ENCODE data around the gene UGT1A1.

UGT1A1 gene

DNA sequence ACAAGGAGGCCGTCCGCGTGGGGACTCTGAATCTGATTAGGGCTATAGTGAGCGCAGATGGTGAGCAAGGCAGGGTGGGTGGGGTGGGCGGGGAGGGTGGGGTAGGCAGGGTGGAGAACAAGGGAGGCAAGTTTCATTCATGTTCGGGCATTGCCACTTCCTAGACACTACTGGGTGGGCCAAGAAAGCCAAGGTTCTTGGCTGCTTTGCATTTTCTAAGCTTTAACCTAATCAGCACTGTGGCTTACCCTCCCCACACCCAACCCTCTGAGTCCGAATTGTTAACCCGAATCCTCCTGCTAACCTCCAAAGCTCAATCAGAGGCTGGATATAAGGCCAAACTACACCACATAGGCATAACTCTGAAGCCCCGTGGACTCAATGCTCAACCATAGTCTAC, 36.2 kb downstream of the UGT1A1 start:
- DNase-seq (ENCODE audit: low spot score), result no peak

DNA sequence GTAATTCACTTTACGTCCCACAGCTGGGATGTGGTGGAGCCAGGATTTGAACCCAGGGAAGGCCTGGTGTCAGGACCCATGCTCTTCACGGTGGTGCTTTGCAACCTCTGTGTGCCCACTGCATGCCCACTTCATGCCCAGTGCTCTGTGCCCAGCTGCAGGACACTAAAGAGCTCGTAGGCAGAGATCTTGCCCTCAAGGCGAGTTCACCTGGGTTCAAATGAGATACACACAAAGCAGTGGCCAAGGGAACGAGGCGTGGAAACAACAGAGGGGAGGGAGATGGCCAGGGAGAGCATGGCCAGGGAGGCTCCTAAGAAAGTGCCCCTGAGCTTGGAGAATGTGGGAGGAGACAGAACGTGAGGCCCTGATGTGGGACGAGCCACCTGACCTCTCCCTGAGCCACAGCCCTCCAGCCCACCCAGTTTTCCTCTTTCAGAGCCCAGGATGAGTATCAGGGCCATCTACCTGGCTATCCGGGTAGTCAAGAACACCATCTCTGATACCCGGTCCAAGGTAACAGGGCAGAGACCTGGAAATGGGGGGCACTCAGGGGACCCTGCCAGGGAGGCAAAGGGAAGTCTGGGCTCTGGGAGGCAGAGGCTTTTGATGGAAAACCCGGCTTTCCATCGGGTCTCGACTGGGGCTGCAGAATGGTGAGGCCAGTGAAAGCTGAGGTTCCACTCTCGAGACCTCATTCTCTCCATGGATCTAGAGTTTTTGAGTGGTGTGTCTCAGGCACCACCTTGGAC, 38.4 kb downstream of the UGT1A1 start:
- DNase-seq (ENCODE audit: low spot score), result no peak

DNA sequence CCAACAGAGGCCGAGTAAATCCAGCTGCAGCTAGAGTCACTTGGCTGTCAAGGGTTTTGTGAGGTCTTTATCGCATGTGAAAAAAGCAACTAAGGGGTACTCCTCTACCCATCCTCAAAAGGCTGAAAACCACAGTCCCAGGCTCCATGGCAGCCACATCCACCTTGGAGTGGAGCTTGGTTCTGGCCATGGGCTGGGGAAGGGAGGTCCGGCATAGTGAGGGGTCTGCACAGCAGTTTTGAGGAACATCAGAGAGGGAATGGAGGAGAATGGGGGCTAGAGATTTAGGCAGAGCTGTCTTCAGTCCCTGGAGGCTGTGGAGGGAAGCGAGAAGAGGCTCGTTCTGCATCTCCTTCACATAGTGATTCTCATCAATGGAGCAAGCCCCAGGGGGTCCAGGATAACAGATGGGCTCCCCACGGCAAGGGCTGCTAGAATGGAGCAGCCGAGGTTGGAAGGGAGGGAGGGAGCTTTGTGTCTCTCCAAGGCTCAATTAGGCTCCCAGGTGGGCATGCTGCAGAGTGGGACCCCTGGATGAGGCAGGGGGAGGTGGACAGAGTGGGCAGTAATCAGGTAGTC, 39.1 kb downstream of the UGT1A1 start:
- DNase-seq (ENCODE audit: low spot score), result no peak

DNA sequence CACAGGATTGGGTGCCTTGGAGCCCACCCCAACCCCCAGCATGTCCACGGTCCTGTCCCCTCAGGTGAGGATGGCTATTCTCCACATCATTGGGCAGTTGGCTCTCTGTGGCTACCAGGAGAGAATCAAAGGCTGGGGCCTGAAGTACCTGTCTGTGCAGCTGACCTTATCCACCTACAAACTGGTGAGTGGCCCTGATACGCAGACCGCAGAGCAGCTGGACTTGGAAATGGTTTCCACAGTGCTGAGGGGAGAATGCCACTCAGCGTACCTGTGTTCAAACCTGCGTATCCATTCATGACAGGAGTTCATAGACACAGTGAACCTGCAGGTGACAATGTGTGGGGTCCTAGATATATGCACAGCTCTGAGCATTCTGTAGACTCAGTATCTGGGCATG, 39.6 kb downstream of the UGT1A1 start:
- DNase-seq (ENCODE audit: low spot score), result no peak

DNA sequence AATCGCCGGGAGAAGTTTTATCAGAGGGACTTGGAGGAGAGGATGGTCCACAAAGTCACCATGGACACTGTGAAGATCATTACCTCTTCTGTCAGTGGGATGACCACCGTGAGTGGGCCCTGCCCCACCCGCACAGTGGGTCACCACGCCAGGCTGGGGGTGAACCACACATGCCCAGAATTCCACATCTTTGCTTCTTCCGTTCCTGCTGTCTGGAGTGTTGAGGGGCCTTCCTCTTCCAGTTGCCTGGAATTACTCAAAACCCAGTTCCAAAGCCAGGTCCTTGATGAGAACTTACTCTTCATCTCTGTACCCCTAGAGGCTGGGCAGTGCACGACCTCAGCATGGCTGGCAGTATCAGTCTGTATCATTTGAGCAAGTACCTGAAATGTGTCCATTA, 40.1 kb downstream of the UGT1A1 start:
- DNase-seq (ENCODE audit: low spot score), result no peak

DNA sequence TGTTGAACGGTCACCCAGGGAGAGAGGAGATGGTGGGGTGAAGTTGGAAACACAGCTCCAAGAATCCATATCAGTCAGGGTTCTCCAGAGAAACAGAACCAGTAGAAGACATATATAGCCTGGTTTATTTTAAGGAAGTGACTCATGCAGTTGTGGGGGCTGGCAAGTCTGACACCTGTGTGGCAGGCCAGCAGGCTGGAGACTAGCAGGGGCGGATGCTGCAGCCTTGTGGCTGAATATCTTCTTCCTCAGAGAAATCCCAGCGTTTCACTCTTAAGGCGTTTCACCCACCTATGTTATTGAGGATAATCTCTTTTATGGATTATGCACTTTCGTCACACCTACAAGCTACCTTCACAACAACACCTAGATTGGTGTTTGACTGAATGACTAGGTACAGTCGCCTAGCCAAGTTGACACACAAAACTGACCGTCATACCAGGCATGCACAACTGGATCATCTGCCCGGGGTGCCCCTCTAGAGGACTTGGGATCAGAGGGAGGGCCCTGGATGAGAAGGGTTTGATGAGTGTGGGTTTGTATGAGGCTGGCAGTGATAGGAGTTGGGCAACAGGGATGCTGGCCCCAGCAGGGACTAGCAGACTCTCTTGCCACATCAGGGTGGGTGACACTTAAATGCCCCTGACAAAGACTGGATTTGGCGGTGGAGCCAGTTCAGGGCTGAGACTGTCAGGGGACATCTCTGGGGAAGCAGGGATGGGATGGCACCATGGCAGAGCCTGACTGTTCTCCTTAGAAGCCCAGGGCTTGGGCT, 41.5 kb downstream of the UGT1A1 start:
- DNase-seq (ENCODE audit: low spot score), result no peak

DNA sequence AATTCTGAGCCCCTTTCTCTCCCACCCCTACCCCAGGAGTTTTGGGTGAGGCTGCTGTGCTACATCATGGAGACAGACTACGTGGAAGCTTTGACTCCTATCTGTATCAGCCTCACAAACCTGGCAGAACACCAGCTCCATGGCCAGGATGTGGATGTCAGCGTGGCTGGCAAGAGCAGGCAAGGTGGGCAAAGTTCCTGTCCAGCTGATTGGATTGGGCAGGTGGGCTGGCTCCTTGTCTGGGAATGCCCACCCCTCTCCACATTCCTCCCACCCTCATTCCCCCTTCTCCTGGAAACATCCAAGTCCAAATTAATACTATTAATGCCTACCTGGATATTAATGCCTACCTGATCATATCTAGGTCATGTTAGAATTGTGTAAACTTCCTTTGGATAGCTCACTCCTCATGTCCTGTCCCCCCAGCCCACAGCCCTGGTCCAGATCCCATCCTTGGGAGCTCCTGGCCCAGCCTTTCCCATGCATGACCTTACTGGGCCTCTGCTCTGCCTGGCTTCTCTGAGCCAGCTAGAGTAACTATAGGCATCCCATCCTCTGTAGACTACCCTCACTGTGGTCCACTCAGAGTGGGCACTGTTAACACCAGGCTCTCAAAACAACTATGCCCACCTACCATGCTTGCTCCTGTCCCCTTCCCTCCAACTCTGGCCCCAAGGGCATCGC, 42.2 kb downstream of the UGT1A1 start:
- DNase-seq (ENCODE audit: low spot score), result no peak

DNA sequence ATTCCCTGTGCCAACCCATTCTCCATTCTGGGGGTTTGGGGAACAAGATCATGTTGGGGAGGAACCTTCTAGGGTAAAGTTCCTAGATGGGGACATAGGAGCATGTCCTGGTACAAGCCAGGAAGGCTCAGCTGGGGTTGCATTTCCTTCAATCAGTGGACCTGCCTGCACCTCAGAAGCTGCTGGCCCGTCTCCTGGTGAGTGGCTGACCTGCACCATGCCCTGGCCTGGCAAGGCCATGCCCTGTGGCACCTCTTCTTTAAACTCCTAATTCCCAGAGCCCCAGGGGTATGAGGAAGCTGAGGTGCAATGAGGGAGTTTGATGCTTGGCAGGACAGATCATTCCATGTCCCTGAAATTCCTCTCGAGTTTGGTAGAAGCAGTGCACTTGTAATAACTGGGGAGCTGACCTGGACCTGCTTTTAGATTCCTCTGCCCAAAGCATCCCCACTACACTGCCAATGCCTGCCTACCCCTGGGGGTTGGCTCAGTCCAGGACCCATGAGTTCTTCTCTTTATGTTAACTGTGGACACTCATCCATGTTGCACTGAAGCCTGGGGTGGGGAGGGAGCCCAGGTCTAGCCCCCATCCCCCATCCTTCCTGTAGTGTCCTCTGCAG, 43.3 kb downstream of the UGT1A1 start:
- no peak for DNase-seq (ENCODE audit: low spot score)

DNA sequence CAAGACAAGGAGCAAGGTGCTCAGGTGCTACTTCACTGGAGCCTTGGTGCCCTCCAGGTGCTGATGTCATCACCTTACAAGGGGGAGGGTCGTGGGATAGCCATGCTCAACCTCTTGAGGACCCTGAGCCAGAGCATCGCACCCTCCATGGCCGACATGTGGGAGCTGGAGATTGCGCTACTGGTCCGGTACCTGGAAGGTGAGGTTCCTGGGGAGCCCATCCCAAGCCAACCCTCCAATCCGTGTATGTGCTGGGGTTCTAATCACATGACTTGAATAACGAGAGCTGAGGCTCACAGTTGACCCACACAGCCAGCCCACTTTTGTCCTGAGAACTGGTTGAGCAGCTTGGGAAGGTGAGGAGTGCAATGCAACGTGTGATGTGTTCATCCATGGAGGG, 43.9 kb downstream of the UGT1A1 start:
- no peak for DNase-seq (ENCODE audit: low spot score)

DNA sequence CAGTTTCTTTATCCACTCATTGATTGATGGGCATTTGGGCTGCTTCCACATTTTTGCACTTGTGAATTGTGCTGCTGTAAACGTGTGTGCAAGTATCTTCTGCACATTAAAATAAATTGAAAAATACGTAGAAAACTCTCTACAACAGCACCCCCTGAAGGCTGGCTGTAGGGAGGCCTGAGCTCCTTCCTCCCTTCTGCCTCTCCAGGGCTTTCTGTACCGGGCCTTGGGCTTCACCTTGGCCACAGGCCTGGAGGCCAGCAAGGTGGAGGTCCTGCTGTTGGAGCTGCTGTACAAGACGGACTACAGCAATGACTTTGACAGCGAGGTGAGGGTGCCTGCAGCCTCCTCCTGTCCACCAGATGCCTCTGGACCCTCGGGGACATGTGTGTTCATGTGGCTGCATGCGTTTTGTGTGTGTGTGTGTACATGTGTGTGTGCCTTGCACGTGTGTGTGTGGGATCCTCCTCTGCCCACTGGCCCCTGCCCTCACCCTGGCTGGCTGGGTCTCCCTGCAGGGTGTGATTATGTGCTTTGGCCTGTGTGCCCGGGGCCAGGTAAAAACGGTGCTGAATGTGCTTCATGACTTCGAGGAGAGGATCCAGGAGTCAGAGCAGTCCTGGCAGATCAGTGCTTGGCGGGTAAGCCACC, 47.3 kb downstream of the UGT1A1 start:
- DNase-seq (ENCODE audit: low spot score), result no peak

DNA sequence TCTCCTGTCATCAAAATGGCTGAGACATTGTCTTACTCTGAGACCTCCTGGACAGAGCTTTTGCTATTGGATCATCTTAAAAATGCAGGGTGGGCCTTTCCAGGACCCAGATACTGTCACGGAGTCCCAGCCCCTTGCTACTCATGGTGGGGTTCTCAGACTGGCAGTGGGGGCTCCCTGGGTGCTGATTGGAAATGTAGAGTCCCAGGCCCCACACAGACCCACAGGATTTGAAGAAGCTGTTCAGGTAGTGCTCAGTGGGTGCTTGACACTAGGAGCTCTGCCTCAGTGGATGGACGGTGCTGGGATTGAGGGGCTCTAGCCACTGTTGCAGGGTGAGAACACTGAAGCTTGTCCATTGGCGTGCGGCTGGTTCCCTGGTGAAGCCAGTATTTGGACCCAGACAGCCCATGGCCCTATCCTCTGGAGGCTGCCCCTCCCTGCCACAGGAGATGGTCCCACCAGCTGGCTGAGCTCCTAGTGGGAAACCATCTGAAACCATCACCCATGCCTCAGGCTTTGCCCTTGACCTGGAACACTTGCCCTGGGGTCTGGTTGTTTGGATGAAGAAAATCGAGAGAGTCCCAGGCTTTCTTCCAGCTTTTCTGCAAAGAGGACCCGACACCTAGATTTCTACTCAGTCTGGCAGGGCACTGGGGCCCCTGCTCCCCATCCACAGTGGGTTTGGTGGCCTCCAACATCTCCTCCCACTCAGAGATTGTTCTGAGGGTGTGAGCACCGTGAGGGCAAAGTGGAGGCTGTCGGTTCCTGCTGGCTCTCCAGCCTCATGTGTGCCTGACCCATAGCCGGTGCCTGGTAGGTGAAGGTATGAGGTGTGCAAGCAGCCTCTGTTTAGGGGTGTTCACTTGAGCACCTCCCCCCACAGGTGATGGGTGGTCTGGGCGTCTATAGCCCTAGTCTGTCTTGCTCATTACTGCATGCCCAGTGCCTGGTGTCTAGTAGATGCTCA, 48.2 kb downstream of the UGT1A1 start:
- DNase-seq (ENCODE audit: low spot score), result no peak

DNA sequence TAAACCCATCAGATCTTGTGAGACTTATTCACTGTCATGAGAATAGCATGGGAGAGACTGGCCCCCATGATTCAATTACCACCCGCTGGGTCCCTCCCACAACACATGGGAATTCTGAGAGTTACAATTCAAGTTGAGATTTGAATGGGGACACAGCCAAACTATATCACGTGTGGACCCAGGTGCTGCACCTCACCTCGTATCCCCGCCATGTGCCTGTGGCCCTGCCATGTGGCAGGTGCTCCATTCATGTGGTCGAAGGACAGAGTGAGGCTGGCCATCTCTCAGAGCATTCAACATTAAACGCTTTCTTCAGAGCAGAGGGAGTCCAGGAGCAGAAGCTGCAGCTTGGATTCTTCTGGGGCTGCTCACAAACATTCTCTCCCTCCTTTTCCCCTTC, 50.3 kb downstream of the UGT1A1 start:
- DNase-seq (ENCODE audit: low spot score), result no peak

DNA sequence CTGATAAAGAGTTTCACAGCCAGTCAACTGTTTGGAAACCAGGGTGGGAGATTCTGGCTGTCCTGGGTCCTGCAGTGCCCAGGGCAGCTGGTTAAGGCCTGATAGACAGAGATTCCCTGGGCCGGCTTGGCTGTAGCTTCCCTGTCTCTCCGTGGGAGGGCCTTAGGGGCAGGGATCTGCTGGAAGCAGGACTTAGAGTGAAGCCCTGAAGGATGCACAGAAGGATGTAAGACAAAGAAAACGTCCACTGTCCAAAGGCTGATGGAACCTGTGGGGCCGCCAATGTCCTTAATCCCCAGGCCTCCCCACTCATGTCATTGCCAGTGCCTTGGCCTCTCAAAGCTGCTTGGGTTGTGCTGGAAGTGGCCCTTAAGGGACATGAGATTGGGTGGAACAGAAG, 51.0 kb downstream of the UGT1A1 start:
- DNase-seq (ENCODE audit: low spot score), result no peak

DNA sequence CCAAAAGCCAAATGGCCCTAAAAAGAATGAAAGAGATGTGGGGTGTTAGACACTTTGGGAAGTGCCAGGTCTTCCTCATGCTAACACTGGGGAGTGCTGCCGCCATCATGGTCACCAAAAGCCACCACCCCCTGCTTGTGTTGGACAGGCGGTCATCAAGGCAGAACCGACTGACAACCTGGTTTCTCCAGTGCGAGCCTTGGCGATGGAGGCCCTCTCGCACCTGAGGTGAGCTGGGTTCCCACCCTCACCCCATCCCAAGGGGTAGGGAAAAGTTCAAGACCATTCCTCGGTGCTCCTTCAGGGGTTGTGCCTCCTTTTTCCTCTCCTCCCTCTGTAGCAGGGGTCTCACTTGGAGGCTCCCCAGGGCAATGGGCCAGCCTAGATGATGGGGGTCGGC, 51.7 kb downstream of the UGT1A1 start:
- DNase-seq (ENCODE audit: low spot score), result no peak

DNA sequence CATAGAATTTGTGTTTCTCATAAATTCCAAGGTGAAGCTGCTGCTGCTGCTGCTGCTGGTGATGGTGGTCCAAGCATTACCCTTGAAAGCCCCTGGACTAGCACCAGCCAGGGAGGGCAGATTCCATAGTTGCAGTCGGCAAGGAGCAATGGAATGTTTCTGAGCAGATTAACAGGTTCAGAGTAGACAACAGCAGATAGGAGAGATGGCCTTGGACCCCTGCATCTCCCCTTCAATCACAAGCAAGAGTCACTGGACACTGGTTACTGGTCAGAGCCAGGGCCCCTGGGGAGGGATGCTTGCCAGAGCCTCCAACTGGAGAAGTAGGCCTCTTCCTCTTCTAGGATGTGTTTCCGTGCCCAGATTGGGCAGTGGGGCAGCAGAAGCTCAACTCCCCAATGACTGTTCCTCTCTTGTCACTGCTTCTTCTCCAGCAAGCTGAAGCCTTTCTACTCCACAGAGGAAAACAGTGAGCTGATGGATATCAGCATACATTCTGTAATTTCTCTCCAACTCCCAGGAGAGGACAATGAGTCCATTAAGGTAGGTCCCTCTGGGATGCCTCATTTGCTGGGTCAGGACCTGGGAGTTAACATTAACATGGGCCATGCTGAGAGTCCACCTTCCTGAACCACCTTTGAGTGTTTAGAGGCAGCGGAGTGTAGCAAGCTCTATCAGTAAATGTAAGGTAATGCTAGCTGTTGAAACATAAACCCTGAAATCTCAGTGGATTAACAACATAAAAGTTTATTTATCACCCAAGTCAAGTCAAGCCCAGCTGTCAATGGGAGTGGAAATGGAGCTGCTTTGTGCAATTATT, 53.4 kb downstream of the UGT1A1 start:
- no peak for DNase-seq (ENCODE audit: low spot score)

DNA sequence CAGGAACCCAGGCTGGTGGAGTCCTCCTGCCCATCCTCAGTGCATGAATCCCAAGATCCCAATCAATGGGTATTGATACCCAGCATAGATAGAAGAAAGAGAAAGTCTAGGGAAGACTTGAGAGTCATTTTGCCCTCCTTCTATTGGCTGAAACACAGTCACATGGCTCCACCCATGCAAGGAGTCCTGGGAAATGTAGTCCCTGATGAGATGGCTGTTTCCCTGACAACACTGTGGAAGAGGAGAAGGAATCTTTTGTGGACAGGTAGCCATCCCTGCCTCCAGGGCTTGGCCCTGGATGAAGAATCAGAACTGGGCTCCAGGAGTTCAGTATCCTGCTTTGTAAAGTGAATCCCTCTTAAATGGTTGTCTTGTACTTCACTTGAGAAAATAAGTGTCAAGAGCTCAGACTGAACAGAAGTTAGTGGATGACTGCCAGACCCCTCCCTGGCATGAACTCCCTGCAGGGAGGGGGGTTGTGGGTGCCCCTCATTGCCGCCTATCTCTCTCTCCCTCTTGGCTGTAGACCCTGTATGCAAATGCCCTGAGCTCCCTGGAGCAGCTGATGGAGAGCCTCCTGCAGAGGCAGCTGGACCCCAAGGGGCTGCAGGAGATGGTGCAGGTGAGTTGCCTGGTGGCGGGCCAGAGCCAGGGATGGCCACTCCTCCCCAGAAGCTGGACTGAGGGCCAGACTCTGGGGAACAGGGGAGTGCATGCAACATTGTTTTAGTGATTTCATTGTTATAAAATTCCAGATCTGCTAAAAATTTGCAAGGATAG, 54.2 kb downstream of the UGT1A1 start:
- DNase-seq (ENCODE audit: low spot score), result no peak

DNA sequence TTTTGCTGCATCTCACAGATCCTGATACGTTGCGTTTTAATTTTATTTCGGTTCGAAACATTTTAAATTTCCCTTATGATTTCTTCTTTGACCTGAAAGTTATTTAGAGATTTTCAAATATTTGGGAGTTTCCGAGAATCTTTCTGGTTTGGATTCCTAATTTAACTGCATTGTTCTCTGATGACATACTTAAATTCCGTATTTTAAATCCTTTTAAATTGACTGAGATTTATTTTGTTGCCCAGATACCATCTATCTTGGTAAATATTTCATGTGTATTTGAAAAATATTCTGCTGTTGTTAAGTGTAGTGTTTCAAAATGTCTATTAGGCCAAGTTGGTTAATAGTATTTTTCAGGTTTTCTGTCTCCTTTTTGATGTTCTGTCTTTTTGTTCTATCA, 55.8 kb downstream of the UGT1A1 start:
- DNase-seq (ENCODE audit: low spot score), result no peak

DNA sequence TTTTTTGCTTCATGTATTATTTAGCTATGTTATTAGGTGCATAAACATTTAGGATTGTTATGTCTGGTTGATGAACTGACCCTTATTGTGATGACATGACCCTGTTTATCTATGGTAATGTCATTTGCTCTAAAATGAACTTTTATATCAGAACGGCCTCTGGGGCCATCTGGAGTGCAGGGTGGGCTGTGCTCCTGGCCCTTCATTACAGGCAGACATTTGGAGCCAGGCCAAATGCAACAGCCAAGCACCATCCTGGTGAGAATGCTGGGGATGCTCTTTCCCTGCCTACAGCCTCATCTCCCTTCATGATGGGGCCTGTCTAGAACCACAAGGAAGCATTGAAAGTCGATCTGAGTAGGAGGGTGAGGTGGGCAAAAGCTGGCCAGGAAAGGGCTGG, 56.3 kb downstream of the UGT1A1 start:
- no peak for DNase-seq (ENCODE audit: low spot score)

DNA sequence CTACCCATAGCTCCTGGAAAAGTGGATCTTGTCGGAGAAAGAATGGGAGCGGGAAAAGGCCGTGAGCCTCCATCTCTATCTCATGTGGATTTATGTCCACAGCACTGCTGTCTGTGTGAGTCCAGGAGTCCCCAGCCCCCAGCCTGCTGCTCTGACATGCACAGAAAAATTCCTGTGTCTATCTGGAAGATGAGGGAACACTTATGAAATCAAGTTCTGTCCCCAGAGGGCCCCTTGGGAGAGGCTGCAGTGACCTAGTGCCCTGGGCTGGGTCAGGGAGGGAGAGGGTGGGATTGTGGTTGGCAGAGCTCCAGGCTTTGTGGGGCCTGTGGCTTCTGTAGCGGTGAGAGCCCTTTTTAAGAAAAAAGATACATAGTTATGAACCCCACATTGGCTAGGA, 56.7 kb downstream of the UGT1A1 start:
- DNase-seq (ENCODE audit: low spot score), result no peak

Data from activated CD4-positive, alpha-beta T cell treated with anti-CD3 and anti-CD28 coated beads, Interleukin-2, Interleukin-4, amounts not matched to agents 100 ng/mL and 50 ng/mL, durations not matched to agents 16 hours and 8 hours (primary cell).